ENCODE results near the gene SIGLEC7.

The SIGLEC7 gene

GRCh38 chr19:51135004-51135403, 7.1 kb upstream of the SIGLEC7 start:
- ChIA-PET POLR2A (no interaction called here), CTCF (interaction anchor here (1.1 kb wide), 1 partner anchor 24 kb away, joined by 3 read pairs; no protein-coding TSS in a partner anchor)
- H3K4me3 ChIP-seq (ENCODE audit: low read depth, low read length), result no peak overlapping the region
- TF ChIP-seq CTCF (IDR thresholded peaks at IDR 0.05; ENCODE audit: insufficient read depth, low read length, missing control alignments), result no peak
- no peak for DNase-seq (ENCODE audit: low read depth, low spot score)

- ChIA-PET CTCF (no interaction called here), POLR2A (no interaction called here)
- no peak overlapping the region for H3K4me3 ChIP-seq (ENCODE audit: low read depth, low read length)
- DNase-seq (ENCODE audit: low read depth, low spot score), result no peak
- no peak for TF ChIP-seq CTCF (IDR thresholded peaks at IDR 0.05; ENCODE audit: insufficient read depth, low read length, missing control alignments)
These were observed 5.9 kb upstream of the SIGLEC7 start for GRCh38 chr19:51135986-51136762.

GRCh38 chr19:51136851-51137551, 5.1 kb upstream of the SIGLEC7 start:
- POLR2A ChIA-PET, result no interaction called here
- CTCF ChIA-PET, result no interaction called here
- no peak overlapping the region for H3K4me3 ChIP-seq (ENCODE audit: low read depth, low read length)
- TF ChIP-seq CTCF (IDR thresholded peaks at IDR 0.05; ENCODE audit: insufficient read depth, low read length, missing control alignments), result no peak
- no peak for DNase-seq (ENCODE audit: low read depth, low spot score)

GRCh38 chr19:51137792-51138425, 4.2 kb upstream of the SIGLEC7 start:
- no peak for TF ChIP-seq CTCF (IDR thresholded peaks at IDR 0.05; ENCODE audit: insufficient read depth, low read length, missing control alignments)
- no peak overlapping the region for H3K4me3 ChIP-seq (ENCODE audit: low read depth, low read length)
- ChIA-PET CTCF (no interaction called here), POLR2A (no interaction called here)
- no peak for DNase-seq (ENCODE audit: low read depth, low spot score)

- ChIA-PET CTCF (no interaction called here), POLR2A (no interaction called here)
- no peak for DNase-seq (ENCODE audit: low read depth, low spot score)
- H3K4me3 ChIP-seq (ENCODE audit: low read depth, low read length), result no peak overlapping the region
- no peak for TF ChIP-seq CTCF (IDR thresholded peaks at IDR 0.05; ENCODE audit: insufficient read depth, low read length, missing control alignments)
These were observed 3.5 kb upstream of the SIGLEC7 start for GRCh38 chr19:51138549-51138979.
